Hippocampal formation (tissue), 2 donors: Measurements from ENCODE around the gene TSPOAP1.

Source experiments
- DNase-seq, 2 donors: peaks; one replicate each; lab custom pipeline; 2025; lab: John Stamatoyannopoulos, UW

Gene TSPOAP1

GRCh38 chr17:58277107-58277801 is 51.3 kb downstream of the TSPOAP1 start:
- no peak for DNase-seq

- no peak for DNase-seq
Observed at GRCh38 chr17:58276423-58276822, 52.2 kb downstream of the TSPOAP1 start.

- DNase-seq, result no peak
Observed at GRCh38 chr17:58275417-58275816, 53.2 kb downstream of the TSPOAP1 start.

- DNase-seq, result no peak
Observed at GRCh38 chr17:58273453-58274104, 55.0 kb downstream of the TSPOAP1 start.

- DNase-seq, result no peak
Observed at GRCh38 chr17:58272367-58273280, 56.0 kb downstream of the TSPOAP1 start.

- no peak for DNase-seq
Observed at GRCh38 chr17:58271216-58271931, 57.2 kb downstream of the TSPOAP1 start.

GRCh38 chr17:58270476-58271215 is 57.9 kb downstream of the TSPOAP1 start:
- DNase-seq, result no peak

GRCh38 chr17:58269557-58270291 is 58.9 kb downstream of the TSPOAP1 start:
- DNase-seq, result no peak

- no peak for DNase-seq
Observed at GRCh38 chr17:58268774-58269556, 59.6 kb downstream of the TSPOAP1 start.

GRCh38 chr17:58268326-58268725 is 60.3 kb downstream of the TSPOAP1 start:
- no peak for DNase-seq

GRCh38 chr17:58267347-58268324 is 61.0 kb downstream of the TSPOAP1 start:
- DNase-seq, result no peak

GRCh38 chr17:58265902-58266875 is 62.4 kb downstream of the TSPOAP1 start:
- DNase-seq, result no peak

- no peak for DNase-seq
Observed at GRCh38 chr17:58265271-58265670, 63.3 kb downstream of the TSPOAP1 start.

- no peak for DNase-seq
Observed at GRCh38 chr17:58264407-58265103, 64.0 kb downstream of the TSPOAP1 start.

GRCh38 chr17:58263773-58264172 is 64.8 kb downstream of the TSPOAP1 start:
- DNase-seq, result no peak

GRCh38 chr17:58262149-58262548 is 66.4 kb downstream of the TSPOAP1 start:
- no peak for DNase-seq

GRCh38 chr17:58254803-58255202 is 73.8 kb downstream of the TSPOAP1 start:
- no peak for DNase-seq
